ENCODE results near the gene SORL1. TPM values are rescaled to one million over a fixed set of nuclear protein-coding genes. Genes with fewer than 3 reads are reported as not detected.

Gene SORL1
- total RNA-seq, 1 experiment from 2014 or later: 68.3 TPM

DNA sequence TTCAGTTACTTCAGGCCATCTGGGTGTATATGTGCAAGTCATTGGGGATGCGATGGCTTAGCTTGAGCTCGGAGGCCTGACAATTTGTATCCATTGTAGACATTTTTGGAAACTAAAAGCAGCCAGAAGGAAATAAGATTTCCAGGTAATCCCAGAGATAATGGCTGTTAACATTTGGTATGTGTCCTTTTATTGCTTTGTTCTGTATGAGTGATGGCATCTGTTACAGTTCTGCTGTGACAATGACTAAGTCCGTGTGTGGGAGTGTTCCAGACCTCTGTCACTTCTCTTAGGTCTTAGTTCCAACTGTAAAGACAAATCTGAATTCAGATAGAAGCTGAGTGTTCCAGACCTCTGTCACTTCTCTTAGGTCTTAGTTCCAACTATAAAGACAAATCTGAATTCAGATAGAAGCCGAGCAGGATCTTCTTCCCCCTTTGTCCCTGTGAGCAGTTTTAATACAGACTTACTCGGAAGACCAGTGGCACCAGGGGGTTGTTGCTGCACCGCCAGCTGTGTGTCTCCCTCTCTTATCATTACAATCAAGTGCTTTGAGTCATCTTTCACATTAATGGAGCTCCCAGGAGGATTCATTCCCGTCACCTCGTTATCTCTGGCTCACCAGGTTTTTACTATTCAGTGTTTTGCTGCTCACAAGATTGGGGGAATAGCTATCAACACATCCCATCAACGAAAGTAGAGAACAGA, 191.5 kb downstream of the SORL1 start:
- H3K18ac ChIP-seq (ENCODE audit: insufficient read length, low read depth, low read length): no peak overlapping the region
- no peak overlapping the region for H2BK120ac ChIP-seq (ENCODE audit: low read depth, low read length, poor library complexity, severe bottlenecking)
- H3K14ac ChIP-seq (ENCODE audit: insufficient read depth, low read length): no peak overlapping the region
- H3K9ac ChIP-seq (ENCODE audit: extremely low read depth, insufficient read length, low read length): no peak overlapping the region
- H2BK20ac ChIP-seq (ENCODE audit: low read depth, low read length, poor library complexity, severe bottlenecking): no peak overlapping the region
- Mint-ChIP-seq H3K27ac (peak overlapping the region in 2 of 3 experiments; percentile 0 to 13; a peak in 3 of 7 replicates), H3K36me3 (ENCODE audit: insufficient read depth in 1 of 3, low read depth in 3 of 3) (no peaks in the 10 kb centered on the region), H3K4me3 (no peak overlapping the region; a peak in 1 of 5 replicates), H3K27me3 (ENCODE audit: low read depth) (peaks cover 4% of the 10 kb centered on the region), H3K4me1 (peaks cover 31 to 40% of the 10 kb centered on the region in 2 experiments; a peak in 3 of 4 replicates), H3K9me3 (no peaks in the 10 kb centered on the region)
- H3T11ph ChIP-seq (ENCODE audit: low read length): no peak overlapping the region
- no peak overlapping the region for H2BK12ac ChIP-seq (ENCODE audit: insufficient read length, low read depth, low read length)
- H3K27ac ChIP-seq (ENCODE audit: insufficient read length, low read depth, low read length): peak overlapping the region; percentile 2
- H2BK5ac ChIP-seq (ENCODE audit: insufficient read length, low read length): no peak overlapping the region
- no peak overlapping the region for H3K56ac ChIP-seq (ENCODE audit: insufficient read length, low read depth, low read length)
- no peaks in the 10 kb centered on the region for H3K23me2 ChIP-seq (ENCODE audit: insufficient read length, low read depth, low read length, poor library complexity, severe bottlenecking)
- H2AK5ac ChIP-seq (ENCODE audit: insufficient read length, low read length): no peak overlapping the region
- H2BK15ac ChIP-seq (ENCODE audit: low read depth, low read length): no peak overlapping the region
- H4K5ac ChIP-seq (ENCODE audit: insufficient read length, low read depth, low read length): no peak overlapping the region
- H3K4me1 ChIP-seq (ENCODE audit: insufficient read depth, low read length): peaks cover 3% of the 10 kb centered on the region; the same call in 1 of the 2 replicates
- peak; percentile 58 for DNase-seq
- TF ChIP-seq, protein P1, sequence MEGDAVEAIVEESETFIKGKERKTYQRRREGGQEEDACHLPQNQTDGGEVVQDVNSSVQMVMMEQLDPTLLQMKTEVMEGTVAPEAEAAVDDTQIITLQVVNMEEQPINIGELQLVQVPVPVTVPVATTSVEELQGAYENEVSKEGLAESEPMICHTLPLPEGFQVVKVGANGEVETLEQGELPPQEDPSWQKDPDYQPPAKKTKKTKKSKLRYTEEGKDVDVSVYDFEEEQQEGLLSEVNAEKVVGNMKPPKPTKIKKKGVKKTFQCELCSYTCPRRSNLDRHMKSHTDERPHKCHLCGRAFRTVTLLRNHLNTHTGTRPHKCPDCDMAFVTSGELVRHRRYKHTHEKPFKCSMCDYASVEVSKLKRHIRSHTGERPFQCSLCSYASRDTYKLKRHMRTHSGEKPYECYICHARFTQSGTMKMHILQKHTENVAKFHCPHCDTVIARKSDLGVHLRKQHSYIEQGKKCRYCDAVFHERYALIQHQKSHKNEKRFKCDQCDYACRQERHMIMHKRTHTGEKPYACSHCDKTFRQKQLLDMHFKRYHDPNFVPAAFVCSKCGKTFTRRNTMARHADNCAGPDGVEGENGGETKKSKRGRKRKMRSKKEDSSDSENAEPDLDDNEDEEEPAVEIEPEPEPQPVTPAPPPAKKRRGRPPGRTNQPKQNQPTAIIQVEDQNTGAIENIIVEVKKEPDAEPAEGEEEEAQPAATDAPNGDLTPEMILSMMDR (conservative IDR thresholded peaks at IDR 0.05): no peak
- no peak overlapping the region for H3K23ac ChIP-seq (ENCODE audit: insufficient read length, low read depth, low read length)
- no peaks in the 10 kb centered on the region for H3K27me3 ChIP-seq (ENCODE audit: insufficient read depth, low read length)
- peak overlapping the region; percentile 12 for H3K4me2 ChIP-seq (ENCODE audit: insufficient read depth, insufficient read length, low read length)
- H3K9me3 ChIP-seq (ENCODE audit: control insufficient read depth, low read depth, low read length): no peaks in the 10 kb centered on the region
- H2AFZ ChIP-seq (ENCODE audit: low read length): no peak overlapping the region
- no peaks in the 10 kb centered on the region for H3K79me2 ChIP-seq (ENCODE audit: insufficient read depth, low read length)
- no peak overlapping the region for H4K8ac ChIP-seq (replicated peaks; ENCODE audit: insufficient read length, low read depth, low read length)
- H3K4ac ChIP-seq (ENCODE audit: low read depth, low read length): no peak overlapping the region
- H4K91ac ChIP-seq (ENCODE audit: insufficient read length, low read depth, low read length): no peak overlapping the region
- WGBS (ENCODE audit: extremely low coverage, insufficient read length, low lambda C conversion rate): no CpG with 5 or more reads among the region's 9 CpGs
- H4K20me1 ChIP-seq (ENCODE audit: control insufficient read depth, insufficient read depth, insufficient read length): no peaks in the 10 kb centered on the region
- H3K79me1 ChIP-seq (ENCODE audit: insufficient read depth, low read depth, low read length, poor library complexity, severe bottlenecking): no peaks in the 10 kb centered on the region

Data from H9 (cell line).